ENCODE results near the gene B4GALT1.

B4GALT1 gene

GRCh38 chr9:33167084-33167971 lies at the start of gene B4GALT1:
Gene B4GALT1 (minus strand): TSS chr9:33167336. CDS start chr9:33167169, 167 bp downstream.
- DNase-seq, result peak; percentile 92 to 99

- DNase-seq, result no peak
These were observed 44.7 kb upstream of the B4GALT1 start for GRCh38 chr9:33211695-33212393.

GRCh38 chr9:33210006-33210715 lies 43.0 kb upstream of the B4GALT1 start:
- DNase-seq, result no peak

- DNase-seq, result no peak
These were observed 42.3 kb upstream of the B4GALT1 start for GRCh38 chr9:33209394-33209793.

- peak in 1 of 2 experiments; percentile 14 for DNase-seq
These were observed 35.5 kb upstream of the B4GALT1 start for GRCh38 chr9:33202552-33203201.

- DNase-seq, result no peak
These were observed 34.9 kb upstream of the B4GALT1 start for GRCh38 chr9:33202018-33202417.

- DNase-seq, result no peak
These were observed 31.0 kb upstream of the B4GALT1 start for GRCh38 chr9:33198165-33198564.

- DNase-seq, result no peak
These were observed 30.4 kb upstream of the B4GALT1 start for GRCh38 chr9:33197279-33198152.

- no peak for DNase-seq
These were observed 29.6 kb upstream of the B4GALT1 start for GRCh38 chr9:33196736-33197135.

GRCh38 chr9:33193818-33194217 lies 26.7 kb upstream of the B4GALT1 start:
- DNase-seq, result no peak

GRCh38 chr9:33192493-33193255 lies 25.5 kb upstream of the B4GALT1 start:
- DNase-seq, result no peak

- DNase-seq, result no peak
These were observed 23.0 kb upstream of the B4GALT1 start for GRCh38 chr9:33190021-33190705.

GRCh38 chr9:33189331-33189791 lies 22.2 kb upstream of the B4GALT1 start:
- no peak for DNase-seq

- DNase-seq, result no peak
These were observed 21.6 kb upstream of the B4GALT1 start for GRCh38 chr9:33188711-33189110.

- DNase-seq, result no peak
These were observed 20.5 kb upstream of the B4GALT1 start for GRCh38 chr9:33187519-33188218.

- DNase-seq, result no peak
These were observed 19.5 kb upstream of the B4GALT1 start for GRCh38 chr9:33186457-33187168.

- DNase-seq, result no peak
These were observed 18.7 kb upstream of the B4GALT1 start for GRCh38 chr9:33185858-33186257.

GRCh38 chr9:33185406-33185805 lies 18.3 kb upstream of the B4GALT1 start:
- DNase-seq, result no peak

- DNase-seq, result no peak
These were observed 17.8 kb upstream of the B4GALT1 start for GRCh38 chr9:33184963-33185362.

Measured in stimulated activated CD4-positive, alpha-beta T cell treated with anti-CD3 and anti-CD28 coated beads, Interleukin-4, amount 100 ng/mL, for 4 hours (primary cell).